HepG2 (cell line): Measurements from ENCODE around the gene XRCC2. TPM values are rescaled to one million over a fixed set of nuclear protein-coding genes. Genes with fewer than 3 reads are reported as not detected.

Source experiments
- FOXP4 ChIP-seq: sonication (generic); formaldehyde crosslinking; IDR thresholded peaks from 2 replicates; pipeline ENCODE4 v1.4.0; 2020; ENCODE audit warnings: missing genetic modification reagents
- JDP2 ChIP-seq: sonication (generic); formaldehyde crosslinking; IDR thresholded peaks from 2 replicates; pipeline ENCODE4 v1.8.1; 2022; ENCODE audit warnings: missing genetic modification reagents, borderline replicate concordance
- PBX3 ChIP-seq: sonication (generic); formaldehyde crosslinking; IDR thresholded peaks from 2 replicates; pipeline ENCODE4 v1.8.1; 2023; ENCODE audit warnings: missing genetic modification reagents, inconsistent platforms, borderline replicate concordance
- PRDM4 ChIP-seq: sonication (generic); formaldehyde crosslinking; IDR thresholded peaks from 2 replicates; pipeline ENCODE4 v1.9.0; 2021; ENCODE audit warnings: missing genetic modification reagents, borderline replicate concordance
- SNAPC4 ChIP-seq: sonication (generic); formaldehyde crosslinking; IDR thresholded peaks from 2 replicates; pipeline ENCODE4 v1.4.0; 2020; ENCODE audit warnings: mild to moderate bottlenecking, missing genetic modification reagents
- ZNF7 ChIP-seq: IDR thresholded peaks from 2 replicates; pipeline ENCODE4 v1.6.1; 2016; ENCODE audit warnings: missing biosample characterization, missing genetic modification reagents
- polyA plus RNA-seq, 8 experiments: library from polyadenylated mRNA; depleted of rRNA in 3 of 8; stranded (reverse) in 7 of 8; unstranded in 1 of 8; fragments of >200 nt; fragmentation: Illumina TruSeq in 4 of 8; extraction: Trizol in 4 of 8; gene quantifications; 2 replicates each; pipeline versions ENCODE4 v1.2.1 to v1.2.3, GENCODE V29; 2011 to 2016; ENCODE audit warnings: low read depth in 4 of 8, missing spikeins in 1 of 8, mixed read lengths in 1 of 8; ENCODE audit not compliant: insufficient read depth in 1 of 8
- total RNA-seq, 5 experiments: library from RNA; depleted of rRNA; stranded (reverse); fragments of >200 nt; fragmentation: Illumina TruSeq; extraction: Trizol; gene quantifications; 2 replicates each; pipeline ENCODE4 v1.2.3, GENCODE V29; 2016; ENCODE audit warnings: low read depth in 1 of 5

Gene XRCC2
- total and polyA plus RNA-seq, 2 of the 13 experiments (the other 11 are each of a cell fraction or from before 2014, with no cell fraction given), result 3.8 to 14.5 TPM

- TF ChIP-seq SNAPC4 (no peak), PBX3 (CRISPR knock-in tag) (no peak), FOXP4 (CRISPR knock-in tag) (no peak), PRDM4 (CRISPR knock-in tag) (no peak), JDP2 (CRISPR knock-in tag) (no peak), ZNF7 (no peak)
Observed at GRCh38 chr7:152663148-152663740, 12.7 kb downstream of the XRCC2 start (continued).
